Transverse colon (tissue), 3 donors: ENCODE measurements around the gene HTT.

Source experiments
- CTCF ChIP-seq, 5 experiments: fragments of 200-600 bp in 3 of 5; fragments of 450-650 bp in 2 of 5; sonication (generic) in 3 of 5; IDR thresholded peaks; 1 replicate in 2 of 5; 2 replicates in 3 of 5; pipeline ENCODE4 v1.5.1; 2016 to 2017; ENCODE audit warnings: antibody characterized with exemption in 5 of 5, inconsistent platforms in 3 of 5, mild to moderate bottlenecking in 2 of 5, moderate library complexity in 1 of 5
- EP300 ChIP-seq: sonication (generic); formaldehyde crosslinking; IDR thresholded peaks from one replicate; pipeline ENCODE4 v1.6.1; 2017; ENCODE audit warnings: antibody characterized with exemption, low read depth
- POLR2A ChIP-seq: fragments of 450-650 bp; IDR thresholded peaks from one replicate; pipeline ENCODE4 v1.6.1; 2016; ENCODE audit warnings: antibody characterized with exemption, mild to moderate bottlenecking, moderate library complexity

DNA sequence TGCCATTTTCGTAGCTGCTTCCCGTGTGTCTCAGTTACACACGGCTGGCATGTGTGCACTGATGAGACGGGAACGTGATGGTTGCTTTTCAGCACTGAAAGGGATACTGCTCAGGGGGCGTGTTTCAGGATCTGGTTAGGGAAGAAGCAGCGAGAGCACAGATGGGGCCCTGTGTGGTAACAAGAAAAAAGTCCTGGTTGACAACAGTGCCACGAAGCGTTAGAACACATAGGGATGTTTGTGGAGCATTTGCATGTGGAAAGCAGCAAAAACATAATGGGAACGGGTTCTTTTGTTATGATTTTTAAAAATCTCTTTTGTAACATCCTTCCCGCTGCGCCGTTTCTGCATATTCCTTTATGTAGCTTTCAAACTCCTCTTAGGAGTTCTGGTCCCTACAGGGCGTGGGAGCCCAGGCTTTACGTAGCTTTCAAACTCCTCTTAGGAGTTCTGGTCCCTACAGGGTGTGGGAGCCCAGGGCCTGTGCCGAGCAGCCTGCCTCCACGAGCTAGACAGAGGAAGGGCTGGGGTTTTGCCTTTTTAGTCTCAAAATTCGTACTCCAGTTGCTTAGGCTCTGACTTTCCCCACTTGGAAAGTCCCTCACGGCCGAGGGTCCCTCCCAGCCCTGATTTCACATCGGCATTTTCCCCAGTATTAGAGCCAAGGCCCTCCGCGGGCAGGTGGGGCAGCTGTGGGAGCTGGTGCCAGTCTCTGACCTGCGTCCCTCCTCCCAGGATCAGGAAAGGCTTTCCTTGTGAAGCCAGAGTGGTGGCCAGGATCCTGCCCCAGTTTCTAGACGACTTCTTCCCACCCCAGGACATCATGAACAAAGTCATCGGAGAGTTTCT, 163.5 kb downstream of the HTT start:
- TF ChIP-seq CTCF (IDR thresholded peaks at IDR 0.05) (no peak), POLR2A (no peak), EP300 (no peak)
